Ishikawa (cell line): Measurements from ENCODE around the gene SDR9C7.

ENCODE experiments used
- CEBPB ChIP-seq: IDR thresholded peaks from 2 replicates; pipeline ENCODE4 v1.6.1; 2012
- CREB1 ChIP-seq: IDR thresholded peaks from 2 replicates; pipeline ENCODE4 v1.6.1; 2012; ENCODE audit warnings: low read depth
- EGR1 ChIP-seq: IDR thresholded peaks from 2 replicates; pipeline ENCODE4 v1.6.1; 2012
- EP300 ChIP-seq: IDR thresholded peaks from 2 replicates; pipeline ENCODE4 v1.6.1; 2012; ENCODE audit warnings: borderline replicate concordance
- FOXM1 ChIP-seq: IDR thresholded peaks from 2 replicates; pipeline ENCODE4 v1.6.1; 2012; ENCODE audit warnings: low read depth, borderline replicate concordance
- MAX ChIP-seq: IDR thresholded peaks from 2 replicates; pipeline ENCODE4 v1.6.1; 2012
- NFIC ChIP-seq: IDR thresholded peaks from 2 replicates; pipeline ENCODE4 v1.6.1; 2012
- RAD21 ChIP-seq: IDR thresholded peaks from 2 replicates; pipeline ENCODE4 v1.6.1; 2012; ENCODE audit warnings: low read depth
- REST ChIP-seq: IDR thresholded peaks from 2 replicates; pipeline ENCODE4 v1.6.1; 2012; ENCODE audit warnings: low read depth, mild to moderate bottlenecking
- TAF1 ChIP-seq: IDR thresholded peaks from 2 replicates; pipeline ENCODE4 v1.6.1; 2012; ENCODE audit warnings: low read depth, mild to moderate bottlenecking
- TCF12 ChIP-seq: IDR thresholded peaks from 2 replicates; pipeline ENCODE4 v1.6.1; 2012; ENCODE audit warnings: low read depth
- TEAD4 ChIP-seq: IDR thresholded peaks from 2 replicates; pipeline ENCODE4 v1.6.1; 2012
- USF1 ChIP-seq: IDR thresholded peaks from 2 replicates; pipeline ENCODE4 v1.6.1; 2012
- YY1 ChIP-seq: IDR thresholded peaks from 2 replicates; pipeline ENCODE4 v1.6.1; 2012; ENCODE audit warnings: low read depth
- ZBTB7A ChIP-seq: IDR thresholded peaks from 2 replicates; pipeline ENCODE4 v1.6.1; 2012; ENCODE audit warnings: low read depth

SDR9C7 gene

GRCh38 chr12:56965997-56966642 is 31.9 kb upstream of the SDR9C7 start:
- 0 out of 2 replicates have a peak, but pooled peaks have one; percentile 32 for TF ChIP-seq YY1

GRCh38 chr12:56958422-56958821 is 24.2 kb upstream of the SDR9C7 start:
- no peak for TF ChIP-seq YY1
- TF ChIP-seq ZBTB7A = no peak
- no peak for TF ChIP-seq USF1
- no peak for TF ChIP-seq MAX
- no peak for TF ChIP-seq TAF1
- TF ChIP-seq TCF12 = no peak
- TF ChIP-seq NFIC = no peak
- TF ChIP-seq CEBPB = no peak
- TF ChIP-seq FOXM1 = no peak
- no peak for TF ChIP-seq RAD21
- TF ChIP-seq TEAD4 = no peak
- no peak for TF ChIP-seq EGR1
- TF ChIP-seq REST = no peak
- TF ChIP-seq EP300 = no peak
- TF ChIP-seq CREB1 = no peak

- TF ChIP-seq ZBTB7A (no peak), USF1 (no peak), CREB1 (no peak), NFIC (no peak)
Observed at GRCh38 chr12:56957229-56958052, 23.2 kb upstream of the SDR9C7 start, which contains the start of gene RDH16. TSS of gene RDH16 (minus strand) at chr12:56957608. CDS start at chr12:56957462, 146 bp downstream.

- peak; percentile 35; the same call in 1 of the 2 replicates for TF ChIP-seq CEBPB
- TF ChIP-seq ZBTB7A = no peak
Observed at GRCh38 chr12:56955631-56956256, 21.5 kb upstream of the SDR9C7 start.

- TF ChIP-seq FOXM1 (no peak), TEAD4 (no peak), EGR1 (no peak), CREB1 (no peak), NFIC (no peak), USF1 (no peak), TAF1 (no peak), ZBTB7A (no peak), REST (no peak), EP300 (no peak), TCF12 (no peak), MAX (no peak), YY1 (no peak), RAD21 (no peak), CEBPB (no peak)
Observed at GRCh38 chr12:56954958-56955355, 20.7 kb upstream of the SDR9C7 start.
